ENCODE data around the gene TAMALIN.

- TF ChIP-seq, protein P1, sequence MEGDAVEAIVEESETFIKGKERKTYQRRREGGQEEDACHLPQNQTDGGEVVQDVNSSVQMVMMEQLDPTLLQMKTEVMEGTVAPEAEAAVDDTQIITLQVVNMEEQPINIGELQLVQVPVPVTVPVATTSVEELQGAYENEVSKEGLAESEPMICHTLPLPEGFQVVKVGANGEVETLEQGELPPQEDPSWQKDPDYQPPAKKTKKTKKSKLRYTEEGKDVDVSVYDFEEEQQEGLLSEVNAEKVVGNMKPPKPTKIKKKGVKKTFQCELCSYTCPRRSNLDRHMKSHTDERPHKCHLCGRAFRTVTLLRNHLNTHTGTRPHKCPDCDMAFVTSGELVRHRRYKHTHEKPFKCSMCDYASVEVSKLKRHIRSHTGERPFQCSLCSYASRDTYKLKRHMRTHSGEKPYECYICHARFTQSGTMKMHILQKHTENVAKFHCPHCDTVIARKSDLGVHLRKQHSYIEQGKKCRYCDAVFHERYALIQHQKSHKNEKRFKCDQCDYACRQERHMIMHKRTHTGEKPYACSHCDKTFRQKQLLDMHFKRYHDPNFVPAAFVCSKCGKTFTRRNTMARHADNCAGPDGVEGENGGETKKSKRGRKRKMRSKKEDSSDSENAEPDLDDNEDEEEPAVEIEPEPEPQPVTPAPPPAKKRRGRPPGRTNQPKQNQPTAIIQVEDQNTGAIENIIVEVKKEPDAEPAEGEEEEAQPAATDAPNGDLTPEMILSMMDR (IDR thresholded peaks at IDR 0.05; ENCODE audit: low read depth, low read length): no peak
- TF ChIP-seq POLR2A (IDR thresholded peaks at IDR 0.05; ENCODE audit: extremely low read depth, insufficient read length): no peak
These were observed 56.6 kb downstream of the TAMALIN start for GRCh38 chr12:52063082-52063924.

Measured in NB4 (cell line).